ENCODE data around the gene RALGPS1. TPM values are rescaled to one million over a fixed set of nuclear protein-coding genes. Genes with fewer than 3 reads are reported as not detected.

RALGPS1 gene
- total RNA-seq, 1 experiment from 2014 or later = 18.6 TPM

DNA sequence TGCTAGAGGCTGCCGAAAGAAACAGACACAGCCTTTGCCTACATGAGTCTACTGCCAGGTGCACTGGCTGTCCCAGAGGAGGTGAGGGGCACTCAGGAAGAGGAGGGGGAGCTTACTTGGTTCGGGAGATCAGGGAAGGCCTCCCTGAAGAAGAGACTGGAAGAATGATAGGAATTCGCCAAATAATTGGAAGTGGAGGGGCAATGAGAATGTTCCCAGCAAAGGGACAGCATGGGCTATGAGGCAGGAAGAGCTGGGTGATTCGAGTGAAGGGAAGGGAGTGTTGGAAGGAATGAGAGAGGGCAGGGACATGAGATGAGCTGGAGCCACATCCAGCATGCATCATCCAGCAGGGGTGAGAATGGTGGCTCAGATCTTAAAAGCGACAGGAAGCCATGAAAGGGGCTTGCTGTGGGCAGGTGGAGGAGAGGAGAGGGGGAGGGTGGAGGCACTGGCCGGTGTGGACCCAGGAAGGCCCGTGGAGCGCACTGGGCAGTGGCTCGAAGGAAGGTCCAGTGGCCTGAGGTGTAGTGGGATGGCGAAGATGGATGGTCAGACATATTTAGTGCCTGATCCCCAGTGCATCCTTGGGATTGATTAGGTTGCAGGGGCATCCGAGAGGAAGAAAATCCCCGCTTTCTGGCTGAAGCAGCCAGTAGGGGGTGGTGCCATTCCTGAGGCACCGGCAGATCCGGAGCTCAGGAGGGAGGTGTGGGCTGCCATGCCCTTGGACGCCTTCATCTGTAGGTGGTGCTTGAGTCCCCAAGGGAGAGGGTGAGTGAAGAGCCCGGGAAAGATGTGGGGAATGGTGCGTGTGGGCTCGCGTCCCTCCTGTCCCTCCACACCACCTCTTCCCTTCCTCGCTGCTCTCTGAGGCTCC lies 296.5 kb downstream of the RALGPS1 start:
- Histone ChIP-seq H3K4me1 (ENCODE audit: insufficient read depth, low read length) (peaks cover 6% of the 10 kb centered on the region; the same call in 1 of the 2 replicates), H4K91ac (ENCODE audit: insufficient read length, low read depth, low read length) (no peak overlapping the region), H3K27me3 (ENCODE audit: insufficient read depth, low read length) (no peaks in the 10 kb centered on the region), H4K20me1 (ENCODE audit: control insufficient read depth, insufficient read depth, insufficient read length) (no peaks in the 10 kb centered on the region), H3K9ac (ENCODE audit: extremely low read depth, insufficient read length, low read length) (no peak overlapping the region), H3K9me3 (ENCODE audit: control insufficient read depth, low read depth, low read length) (no peaks in the 10 kb centered on the region), H3K27ac (ENCODE audit: insufficient read length, low read depth, low read length) (no peak overlapping the region), H2BK120ac (ENCODE audit: low read depth, low read length, poor library complexity, severe bottlenecking) (no peak overlapping the region), H2BK20ac (ENCODE audit: low read depth, low read length, poor library complexity, severe bottlenecking) (no peak overlapping the region), H2BK12ac (ENCODE audit: insufficient read length, low read depth, low read length) (no peak overlapping the region), H3K14ac (ENCODE audit: insufficient read depth, low read length) (no peak overlapping the region; the same call in 1 of the 2 replicates), H3K4me2 (ENCODE audit: insufficient read depth, insufficient read length, low read length) (no peak overlapping the region), H4K8ac (replicated peaks; ENCODE audit: insufficient read length, low read depth, low read length) (no peak overlapping the region), H2BK15ac (ENCODE audit: low read depth, low read length) (no peak overlapping the region), H2AFZ (ENCODE audit: low read length) (no peak overlapping the region), H2AK5ac (ENCODE audit: insufficient read length, low read length) (no peak overlapping the region), H3K4ac (ENCODE audit: low read depth, low read length) (no peak overlapping the region), H3K56ac (ENCODE audit: insufficient read length, low read depth, low read length) (no peak overlapping the region), H3K18ac (ENCODE audit: insufficient read length, low read depth, low read length) (no peak overlapping the region), H3K79me1 (ENCODE audit: insufficient read depth, low read depth, low read length, poor library complexity, severe bottlenecking) (no peaks in the 10 kb centered on the region), H3K79me2 (ENCODE audit: insufficient read depth, low read length) (no peaks in the 10 kb centered on the region), H2BK5ac (ENCODE audit: insufficient read length, low read length) (no peak overlapping the region), H3T11ph (ENCODE audit: low read length) (no peak overlapping the region), H3K23me2 (ENCODE audit: insufficient read length, low read depth, low read length, poor library complexity, severe bottlenecking) (no peaks in the 10 kb centered on the region), H4K5ac (ENCODE audit: insufficient read length, low read depth, low read length) (no peak overlapping the region), H3K23ac (ENCODE audit: insufficient read length, low read depth, low read length) (no peak overlapping the region)
- no peaks in the 10 kb centered on the region for H3K9me3 Mint-ChIP-seq
- H3K4me3 Mint-ChIP-seq = no peak overlapping the region; a peak in 1 of 5 replicates
- H3K4me1 Mint-ChIP-seq = peaks cover 24 to 25% of the 10 kb centered on the region in 2 experiments
- WGBS (ENCODE audit: extremely low coverage, insufficient read length, low lambda C conversion rate) = no CpG with 5 or more reads among the region's 20 CpGs
- H3K27ac Mint-ChIP-seq = peak overlapping the region in 2 of 3 experiments; percentile 4 to 19; a peak in 6 of 7 replicates
- TF ChIP-seq CTCF (conservative IDR thresholded peaks at IDR 0.05) = peak; percentile 50; the same call in 2 of the 3 replicates
- H3K36me3 Mint-ChIP-seq (ENCODE audit: insufficient read depth in 1 of 3, low read depth in 3 of 3) = peaks cover 0 to 4% (median 0%) of the 10 kb centered on the region in 3 experiments; a peak in 1 of 7 replicates
- peak; percentile 67 for DNase-seq
- H3K27me3 Mint-ChIP-seq (ENCODE audit: low read depth) = no peaks in the 10 kb centered on the region

All from H9 (cell line).